Neural cell (in vitro differentiated cells): Measurements from ENCODE around the gene SLC13A2.

Experiments used
- EP300 ChIP-seq: fragments of 450-650 bp; conservative IDR thresholded peaks from 2 replicates; pipeline ENCODE4 v1.6.1; 2014; ENCODE audit warnings: antibody characterized with exemption, mild to moderate bottlenecking, moderate library complexity; ENCODE audit not compliant: poor library complexity, severe bottlenecking
- EZH2 ChIP-seq: fragments of 200-600, 300-800 bp; shearing (Covaris generic), sonication (generic); IDR thresholded peaks from 2 replicates; pipeline ENCODE4 v1.6.1; 2014; ENCODE audit warnings: antibody characterized with exemption, low read length, borderline replicate concordance, mild to moderate bottlenecking; ENCODE audit not compliant: insufficient read depth, poor library complexity, severe bottlenecking
- MXI1 ChIP-seq: fragments of 450-650 bp; conservative IDR thresholded peaks from 2 replicates; pipeline ENCODE4 v1.6.1; 2014; ENCODE audit warnings: antibody characterized with exemption, mild to moderate bottlenecking; ENCODE audit not compliant: poor library complexity, severe bottlenecking
- POLR2AphosphoS5 ChIP-seq: IDR thresholded peaks from 2 replicates; pipeline ENCODE4 v1.6.1; 2012
- REST ChIP-seq: IDR thresholded peaks from 2 replicates; pipeline ENCODE4 v1.6.1; 2012; ENCODE audit warnings: borderline replicate concordance
- SMC3 ChIP-seq: fragments of 450-650 bp; conservative IDR thresholded peaks from 2 replicates; pipeline ENCODE4 v1.6.1; 2014; ENCODE audit warnings: antibody characterized with exemption, mild to moderate bottlenecking, moderate library complexity; ENCODE audit not compliant: poor library complexity
- TAF1 ChIP-seq: IDR thresholded peaks from 2 replicates; pipeline ENCODE4 v1.6.1; 2012; ENCODE audit warnings: low read depth
- TF ChIP-seq, protein P1 (sequence below): fragments of 450-650 bp; IDR thresholded peaks from 2 replicates; pipeline ENCODE4 v1.5.1; 2014; ENCODE audit warnings: antibody characterized with exemption, mild to moderate bottlenecking, moderate library complexity; ENCODE audit not compliant: poor library complexity, severe bottlenecking

DNA sequence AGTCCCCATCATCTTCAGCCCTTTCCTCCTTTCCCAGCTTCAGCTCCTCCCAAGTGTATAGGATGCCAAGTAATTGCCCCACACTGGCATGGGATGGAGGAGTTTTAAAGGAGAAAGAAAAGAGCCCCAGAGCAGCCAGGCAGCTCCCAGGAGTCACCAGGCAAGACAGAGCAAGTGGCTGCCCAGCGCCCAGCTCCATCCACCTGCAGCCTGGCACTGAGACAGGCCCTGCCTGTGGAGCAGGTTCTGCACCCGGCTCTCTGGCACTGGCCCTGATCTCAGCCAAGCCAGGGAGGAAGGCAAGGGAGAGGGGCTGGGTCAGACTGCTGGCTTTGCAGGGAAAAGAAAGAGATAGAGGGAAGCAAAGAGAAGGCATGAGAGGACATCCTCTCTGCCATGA is 54.4 kb downstream of the SLC13A2 start:
- TF ChIP-seq, protein P1, sequence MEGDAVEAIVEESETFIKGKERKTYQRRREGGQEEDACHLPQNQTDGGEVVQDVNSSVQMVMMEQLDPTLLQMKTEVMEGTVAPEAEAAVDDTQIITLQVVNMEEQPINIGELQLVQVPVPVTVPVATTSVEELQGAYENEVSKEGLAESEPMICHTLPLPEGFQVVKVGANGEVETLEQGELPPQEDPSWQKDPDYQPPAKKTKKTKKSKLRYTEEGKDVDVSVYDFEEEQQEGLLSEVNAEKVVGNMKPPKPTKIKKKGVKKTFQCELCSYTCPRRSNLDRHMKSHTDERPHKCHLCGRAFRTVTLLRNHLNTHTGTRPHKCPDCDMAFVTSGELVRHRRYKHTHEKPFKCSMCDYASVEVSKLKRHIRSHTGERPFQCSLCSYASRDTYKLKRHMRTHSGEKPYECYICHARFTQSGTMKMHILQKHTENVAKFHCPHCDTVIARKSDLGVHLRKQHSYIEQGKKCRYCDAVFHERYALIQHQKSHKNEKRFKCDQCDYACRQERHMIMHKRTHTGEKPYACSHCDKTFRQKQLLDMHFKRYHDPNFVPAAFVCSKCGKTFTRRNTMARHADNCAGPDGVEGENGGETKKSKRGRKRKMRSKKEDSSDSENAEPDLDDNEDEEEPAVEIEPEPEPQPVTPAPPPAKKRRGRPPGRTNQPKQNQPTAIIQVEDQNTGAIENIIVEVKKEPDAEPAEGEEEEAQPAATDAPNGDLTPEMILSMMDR = no peak
- TF ChIP-seq TAF1 = no peak
- no peak for TF ChIP-seq EP300
- TF ChIP-seq POLR2AphosphoS5 = no peak
- TF ChIP-seq SMC3 = no peak
- TF ChIP-seq REST = no peak
- TF ChIP-seq EZH2 = no peak
- TF ChIP-seq MXI1 = no peak
